K562 (cell line): Measurements from ENCODE around the gene AP3M1. TPM values are rescaled to one million over a fixed set of nuclear protein-coding genes. Genes with fewer than 3 reads are reported as not detected.

Experiments
- ATAC-seq: fragments of 200-7000 bp; cut with Tn5 transposase; 3 replicates; pipeline ENCODE4 v1.9.1; 2020; ENCODE audit warnings: moderate library complexity
- BruUV-seq: library from RNA; stranded (reverse); fragments of 400-500 nt; replicated peaks from 2 replicates; lab custom pipeline; 2021; lab: Mats Ljungman, UMichigan
- CTCF ChIA-PET: fragments of 300-600 bp; formaldehyde crosslinking; extraction: SDS; loops from one replicate; lab custom pipeline; 2021; ENCODE audit warnings: low intra/inter-chr PET ratio; lab: Yijun Ruan, JAX
- POLR2A ChIA-PET: fragments of 300-600, 350-650 bp; sonication (Branson Sonifier 250); formaldehyde crosslinking; extraction: SDS; loops from one replicate; lab custom pipeline; 2021; ENCODE audit warnings: antibody characterized with exemption, inconsistent platforms; lab: Yijun Ruan, JAX
- DNase-seq, 4 experiments: peaks; one replicate each; pipeline versions ENCODE4 v3.0.0 to v3.0.0-alpha.2; 2011 to 2018; ENCODE audit warnings: low spot score in 3 of 4, mixed read lengths in 3 of 4; ENCODE audit errors: extremely low read depth in 1 of 4
- FAIRE-seq: peaks from 2 replicates; lab custom pipeline; 2011; peaks lifted over from hg19 to GRCh38; lab: Jason Lieb, UNC
- H2AFZ ChIP-seq: 2 replicates; pipeline ENCODE4 v1.6.0; 2011; ENCODE audit warnings: low read depth, low read length, control low read depth, inconsistent platforms
- H3K27ac ChIP-seq: fragments of 200-600 bp; 3 replicates; pipeline ENCODE4 v1.8.0; 2011; ENCODE audit warnings: low read depth, mild to moderate bottlenecking, control low read depth, inconsistent platforms, low read length, moderate library complexity, mixed read lengths; ENCODE audit errors: extremely low read depth
- H3K27me3 ChIP-seq, 2 experiments: fragments of 300-600 bp in 1 of 2; 2 replicates in 1 of 2; 3 replicates in 1 of 2; pipeline versions ENCODE4 v1.6.0 to v1.8.0; 2011; ENCODE audit warnings: inconsistent platforms in 2 of 2, low read length in 2 of 2, mild to moderate bottlenecking in 1 of 2, mixed read lengths in 1 of 2, moderate library complexity in 1 of 2; ENCODE audit not compliant: control insufficient read depth in 2 of 2, insufficient read depth in 2 of 2
- H3K36me3 ChIP-seq: fragments of 300-600 bp; 3 replicates; pipeline ENCODE4 v1.8.0; 2011; ENCODE audit warnings: mild to moderate bottlenecking, low read length, inconsistent platforms; ENCODE audit not compliant: control insufficient read depth, insufficient read depth
- H3K4me1 ChIP-seq, 2 experiments: fragments of 200-600 bp in 1 of 2; replicated peaks in 1 of 2; 2 replicates in 1 of 2; 3 replicates in 1 of 2; pipeline versions ENCODE4 v1.5.1 to v1.8.0; 2011; ENCODE audit warnings: inconsistent platforms in 2 of 2, low read length in 2 of 2, mild to moderate bottlenecking in 1 of 2, mixed read lengths in 1 of 2, moderate library complexity in 1 of 2; ENCODE audit not compliant: control insufficient read depth in 2 of 2, insufficient read depth in 2 of 2
- H3K4me2 ChIP-seq: 2 replicates; pipeline ENCODE4 v1.6.1; 2011; ENCODE audit warnings: low read length, control low read depth, inconsistent platforms, mixed read lengths; ENCODE audit not compliant: insufficient read depth
- H3K4me3 ChIP-seq: fragments of 200-600 bp; sonication (generic), shearing (Covaris generic); 2 replicates; pipeline ENCODE4 v1.5.1; 2016; ENCODE audit warnings: control low read depth, inconsistent platforms
- H3K79me2 ChIP-seq: fragments of 200-600 bp; 3 replicates; pipeline ENCODE4 v1.8.0; 2011; ENCODE audit warnings: low read length, inconsistent platforms; ENCODE audit not compliant: control insufficient read depth, insufficient read depth
- H3K9ac ChIP-seq, 2 experiments: 2 replicates each; pipeline versions ENCODE4 v1.6.0 to v1.6.1; 2011; ENCODE audit warnings: low read depth in 2 of 2, low read length in 2 of 2, control low read depth in 1 of 2, inconsistent platforms in 1 of 2, mild to moderate bottlenecking in 1 of 2, mixed read lengths in 1 of 2; ENCODE audit not compliant: insufficient read depth in 1 of 2
- H3K9me1 ChIP-seq: one replicate; pipeline ENCODE4 v1.6.0; 2011; ENCODE audit warnings: inconsistent platforms, mild to moderate bottlenecking, low read length, moderate library complexity; ENCODE audit not compliant: control insufficient read depth, insufficient read depth
- H3K9me3 ChIP-seq: replicated peaks from 2 replicates; pipeline ENCODE4 v1.5.1; 2011; ENCODE audit warnings: low read depth, low read length, inconsistent platforms; ENCODE audit not compliant: control insufficient read depth, insufficient read depth
- H4K20me1 ChIP-seq: replicated peaks from 2 replicates; pipeline ENCODE4 v1.6.1; 2011; ENCODE audit warnings: low read length, inconsistent platforms, mixed read lengths; ENCODE audit not compliant: control insufficient read depth, insufficient read depth
- ARID1B ChIP-seq: fragments of 450-650 bp; IDR thresholded peaks from 2 replicates; pipeline ENCODE4 v1.6.1; 2016; ENCODE audit warnings: antibody characterized with exemption, mild to moderate bottlenecking, inconsistent platforms
- ATF3 ChIP-seq, 2 experiments: fragments of 450-650 bp in 1 of 2; sonication (generic) in 1 of 2; formaldehyde crosslinking in 1 of 2; IDR thresholded peaks in 1 of 2; conservative IDR thresholded peaks in 1 of 2; 2 replicates each; pipeline versions ENCODE4 v1.6.1 to v1.8.1; 2016 to 2023; ENCODE audit warnings: mild to moderate bottlenecking in 2 of 2, moderate library complexity in 2 of 2, inconsistent platforms in 1 of 2, missing genetic modification reagents in 1 of 2
- CBFA2T3 ChIP-seq: fragments of 450-650 bp; IDR thresholded peaks from 2 replicates; pipeline ENCODE4 v1.6.1; 2017
- CREB5 ChIP-seq: fragments of 250-450 bp; sonication (Bioruptor Pico); IDR thresholded peaks from 2 replicates; pipeline ENCODE4 v1.5.0; 2020; ENCODE audit warnings: mild to moderate bottlenecking
- FOXK2 ChIP-seq, 2 experiments: fragments of 450-650 bp; IDR thresholded peaks in 1 of 2; conservative IDR thresholded peaks in 1 of 2; 2 replicates each; pipeline ENCODE4 v1.6.1; 2016; ENCODE audit warnings: low read depth in 2 of 2, mild to moderate bottlenecking in 1 of 2
- FUS ChIP-seq: fragments of 200-400 bp; formaldehyde crosslinking; optimal IDR thresholded peaks from 2 replicates; pipeline ENCODE3; 2017; ENCODE audit warnings: low read depth, low read length
- MEIS2 ChIP-seq: fragments of 450-650 bp; IDR thresholded peaks from 2 replicates; pipeline ENCODE4 v1.6.1; 2014; ENCODE audit warnings: mild to moderate bottlenecking; ENCODE audit not compliant: partially characterized antibody
- MXD1 ChIP-seq: fragments of 250-450 bp; sonication (Bioruptor Pico); IDR thresholded peaks from 2 replicates; pipeline ENCODE4 v1.8.0; 2021; ENCODE audit warnings: borderline replicate concordance, mild to moderate bottlenecking, moderate library complexity; ENCODE audit not compliant: poor library complexity, severe bottlenecking
- SMARCA4 ChIP-seq: fragments of 450-650 bp; IDR thresholded peaks from 2 replicates; pipeline ENCODE4 v1.6.1; 2016
- SMARCE1 ChIP-seq: fragments of 450-650 bp; IDR thresholded peaks from 2 replicates; pipeline ENCODE4 v1.7.1; 2016; ENCODE audit warnings: mild to moderate bottlenecking
- TCF3 ChIP-seq: sonication (generic); formaldehyde crosslinking; IDR thresholded peaks from 2 replicates; pipeline ENCODE4 v1.4.0; 2020; ENCODE audit warnings: mild to moderate bottlenecking, missing genetic modification reagents
- ZBED1 ChIP-seq: IDR thresholded peaks from 2 replicates; pipeline ENCODE4 v1.6.1; 2014
- ZSCAN29 ChIP-seq: fragments of 450-650 bp; IDR thresholded peaks from 2 replicates; pipeline ENCODE4 v1.6.1; 2017
- WGBS: fragments of 100-300 bp; shearing (Covaris generic); methylation state at CpG from one replicate; pipeline ENCODE4 v1.1.6; 2016; ENCODE audit warnings: low coverage, mixed read lengths; ENCODE audit not compliant: insufficient coverage; ENCODE audit errors: missing lambda C conversion rate; 5-methylcytosine and 5-hydroxymethylcytosine counted together
- in situ Hi-C: fragments of 300-500 bp; cut with MboI; formaldehyde crosslinking; loops from 4 replicates; pipeline ENCODE4 v1.15.0; 2018; ENCODE audit warnings: inconsistent platforms, mixed read lengths
- intact Hi-C: fragments of 100-400 bp; cut with micrococcal nuclease; formaldehyde crosslinking; loops from 2 replicates; pipeline ENCODE4 v1.14.2; 2022
- polyA plus RNA-seq, 8 experiments: library from polyadenylated mRNA; depleted of rRNA in 4 of 8; stranded (reverse) in 5 of 8; unstranded in 3 of 8; fragments of >200 nt; fragmentation: Nextera tagmentation in 2 of 8; fragmentation: Illumina TruSeq in 1 of 8; extraction: Ambion mirVana in 2 of 8; extraction: Trizol in 1 of 8; gene quantifications; 2 replicates each; pipeline versions ENCODE4 v1.2.1 to v1.2.3, GENCODE V29; 2011 to 2014; ENCODE audit warnings: inconsistent platforms in 1 of 8, missing spikeins in 1 of 8
- total RNA-seq, 7 experiments: library from RNA; depleted of rRNA in 6 of 7; stranded (reverse); fragments of >200 nt in 6 of 7; fragmentation: Illumina TruSeq in 2 of 7; extraction: Trizol in 2 of 7; gene quantifications; 2 replicates each; pipeline versions ENCODE4 v1.2.1 to v1.2.3, GENCODE V29; 2011 to 2021; ENCODE audit warnings: low replicate concordance in 1 of 7

Gene AP3M1
- total and polyA plus RNA-seq, 9 of the 15 experiments (the other 6 are each of a cell fraction or from before 2014, with no cell fraction given) = 44.3 to 135 (median 67.6) TPM

GRCh38 chr10:74167443-74167842 is 16.8 kb upstream of the AP3M1 start:
- Histone ChIP-seq H3K4me2 (no peak overlapping the region), H3K27ac (no peak overlapping the region), H3K36me3 (no peaks in the 10 kb centered on the region), H3K9ac (no peak overlapping the region), H3K27me3 (no peaks in the 10 kb centered on the region), H3K4me3 (no peak overlapping the region), H3K4me1 (peaks cover 0 to 8% of the 10 kb centered on the region in 2 experiments; a peak in 3 of 5 replicates), H2AFZ (no peak overlapping the region), H3K9me3 (no peaks in the 10 kb centered on the region), H3K79me2 (peaks cover 9% of the 10 kb centered on the region; the same call in 1 of the 3 replicates), H4K20me1 (no peaks in the 10 kb centered on the region), H3K9me1 (no peaks in the 10 kb centered on the region)
- intact Hi-C loops (no loop called here), in situ Hi-C loops (no loop called here)
- peak; percentile 17; the same call in 2 of the 3 replicates for ATAC-seq
- CTCF ChIA-PET = no interaction called here
- 22% methylated on average over 1 of the region's 1 CpG for WGBS
- no peak for TF ChIP-seq ATF3 (IDR thresholded peaks at IDR 0.05)
- TF ChIP-seq ATF3 (CRISPR knock-in tag; conservative IDR thresholded peaks at IDR 0.05) = no peak
- no peak for TF ChIP-seq FUS
- no peak for FAIRE-seq
- POLR2A ChIA-PET = interaction anchor here (0.6 to 5.6 kb wide), 7 partner anchors 10 to 455 kb away, joined by 3 to 43 read pairs (median 3); no protein-coding TSS in a partner anchor
- no peak for DNase-seq
- BruUV-seq = no TSS peak

- Histone ChIP-seq H2AFZ (no peak overlapping the region), H3K9me3 (no peaks in the 10 kb centered on the region), H3K9me1 (no peaks in the 10 kb centered on the region), H4K20me1 (no peaks in the 10 kb centered on the region), H3K27me3 (no peaks in the 10 kb centered on the region), H3K4me3 (no peak overlapping the region), H3K79me2 (peaks cover 9% of the 10 kb centered on the region; the same call in 1 of the 3 replicates), H3K36me3 (no peaks in the 10 kb centered on the region), H3K4me2 (no peak overlapping the region), H3K4me1 (peaks cover 0 to 8% of the 10 kb centered on the region in 2 experiments; a peak in 3 of 5 replicates), H3K27ac (no peak overlapping the region), H3K9ac (no peak overlapping the region)
- FAIRE-seq (no peak), ATAC-seq (peak; percentile 50; the same call in 2 of the 3 replicates), DNase-seq (peak; percentile 33 to 44 (median 39))
- BruUV-seq = no TSS peak
- intact Hi-C loops = no loop called here
- 10% methylated on average over 2 of the region's 2 CpGs for WGBS
- POLR2A ChIA-PET = interaction anchor here (0.6 to 5.6 kb wide), 4 partner anchors 8 to 852 kb away, joined by 3 to 43 read pairs (median 5); no protein-coding TSS in a partner anchor
- in situ Hi-C loops = no loop called here
- CTCF ChIA-PET = no interaction called here
- TF ChIP-seq SMARCE1 = peak; percentile 63; the same call in 1 of the 2 replicates
- TF ChIP-seq CBFA2T3 = peak; percentile 76
- peak; percentile 66 for TF ChIP-seq MEIS2
- peak; percentile 69; the same call in 1 of the 2 replicates for TF ChIP-seq SMARCA4
- no peak for TF ChIP-seq ZSCAN29
- peak; percentile 63 to 78; a peak in 3 of 4 replicates for TF ChIP-seq FOXK2 (conservative IDR thresholded peaks at IDR 0.05 in 1 of 2, IDR thresholded peaks at IDR 0.05 in 1 of 2; ENCODE audit: low read depth in 2 of 2)
- TF ChIP-seq ARID1B = peak; percentile 70
- TF ChIP-seq TCF3 (CRISPR knock-in tag) = peak; percentile 53
- no peak for TF ChIP-seq ZBED1
- TF ChIP-seq MXD1 = no peak
- no peak for TF ChIP-seq CREB5 (CRISPR knock-in tag)
Observed at GRCh38 chr10:74165530-74165901, 14.9 kb upstream of the AP3M1 start.
